Cardiac muscle cell (in vitro differentiated cells and primary cell): ENCODE measurements around the gene KCNQ1. TPM values are rescaled to one million over a fixed set of nuclear protein-coding genes. Genes with fewer than 3 reads are reported as not detected.

Experiments
- DNase-seq, 2 donors: peaks; one replicate each; pipeline versions ENCODE4 v3.0.0 to v3.0.0-alpha.2; 2010 to 2017; ENCODE audit warnings: low read depth in 1 of 2, low spot score in 1 of 2
- H3K27ac ChIP-seq: fragments of 200-600 bp; sonication (generic); 2 replicates; pipeline ENCODE4 v1.5.1; 2016
- H3K27me3 ChIP-seq: fragments of 200-600 bp; sonication (generic); 2 replicates; pipeline ENCODE4 v1.6.0; 2016; ENCODE audit warnings: control low read depth
- H3K36me3 ChIP-seq: fragments of 200-600 bp; sonication (generic); 2 replicates; pipeline ENCODE4 v1.5.1; 2016; ENCODE audit warnings: control low read depth
- H3K4me1 ChIP-seq: fragments of 200-600 bp; sonication (generic); 2 replicates; pipeline ENCODE4 v1.8.1; 2017; ENCODE audit warnings: low read depth, mild to moderate bottlenecking, mixed run types
- H3K4me3 ChIP-seq: fragments of 200-600 bp; sonication (generic); 2 replicates; pipeline ENCODE4 v1.5.1; 2016; ENCODE audit warnings: mild to moderate bottlenecking
- H3K9me3 ChIP-seq: fragments of 200-600 bp; sonication (generic); 2 replicates; pipeline ENCODE4 v1.5.1; 2017; ENCODE audit warnings: low read depth, mild to moderate bottlenecking, control low read depth
- CTCF ChIP-seq: IDR thresholded peaks from 2 replicates; pipeline ENCODE4 v1.5.1; 2012; ENCODE audit warnings: low read depth, mild to moderate bottlenecking, low read length
- polyA plus RNA-seq: library from polyadenylated mRNA; unstranded; fragments of >200 nt; fragmentation: Nextera tagmentation; extraction: Ambion mirVana; gene quantifications from 2 replicates; pipeline ENCODE4 v1.2.1, GENCODE V29; 2016
- total RNA-seq: library from RNA; depleted of rRNA; stranded (reverse); fragments of >200 nt; gene quantifications from 2 replicates; pipeline ENCODE4 v1.2.3, GENCODE V29; 2016

Gene KCNQ1
- total and polyA plus RNA-seq, 2 experiments from 2014 or later, result 13.9 to 18.6 TPM

DNA sequence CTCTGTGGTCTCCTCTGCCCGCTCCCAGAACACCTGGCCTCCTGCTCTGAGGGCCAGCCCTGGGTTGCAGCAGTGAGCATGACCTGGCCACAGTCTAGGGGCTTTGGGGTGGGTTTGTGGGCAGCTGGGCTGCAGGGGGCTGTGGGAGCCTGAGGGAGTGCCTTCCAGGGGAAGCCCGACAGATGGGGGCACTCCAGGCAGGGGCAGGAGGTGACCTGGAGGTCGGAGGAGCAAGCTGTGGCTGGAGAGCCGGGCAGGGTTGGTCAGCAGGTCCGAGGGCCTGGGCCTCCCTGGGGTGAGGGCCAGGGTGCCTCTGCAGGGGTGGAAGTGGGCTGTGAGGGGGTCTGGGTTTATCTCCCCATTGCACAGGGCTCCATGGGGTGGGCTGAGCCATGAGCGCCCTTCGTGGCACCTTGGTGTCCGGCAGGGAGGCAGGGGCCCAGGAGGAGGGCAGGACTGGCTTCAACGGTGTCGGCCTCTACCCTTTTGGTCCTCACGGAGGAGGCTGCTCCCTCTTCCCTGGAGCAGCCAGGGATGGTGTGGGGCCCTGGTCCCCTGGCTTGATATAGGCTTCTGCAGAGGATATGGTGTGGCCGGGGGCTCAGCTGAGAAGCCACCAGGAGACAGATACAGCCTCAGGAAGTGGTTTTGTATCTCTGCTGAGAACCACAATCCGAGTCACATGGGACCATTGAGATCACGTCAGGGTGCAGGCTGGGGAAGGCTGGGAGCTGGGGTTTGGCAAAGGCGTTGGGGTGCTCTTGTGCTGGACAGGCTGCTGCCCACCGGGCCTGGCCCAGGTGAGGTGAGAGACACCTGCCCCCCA, 22.3 kb downstream of the KCNQ1 start:
- no peak for DNase-seq
- Histone ChIP-seq H3K27me3 (peaks cover 27% of the 10 kb centered on the region), H3K4me1 (peaks cover 16% of the 10 kb centered on the region), H3K27ac (no peak overlapping the region), H3K36me3 (no peaks in the 10 kb centered on the region), H3K9me3 (no peaks in the 10 kb centered on the region), H3K4me3 (no peak overlapping the region)
- no peak for TF ChIP-seq CTCF

- H3K9me3 ChIP-seq, result no peaks in the 10 kb centered on the region
- no peak for DNase-seq
- peaks cover 27% of the 10 kb centered on the region for H3K27me3 ChIP-seq
- peaks cover 11% of the 10 kb centered on the region for H3K4me1 ChIP-seq
- no peak for TF ChIP-seq CTCF
- no peaks in the 10 kb centered on the region for H3K36me3 ChIP-seq
- no peak overlapping the region for H3K4me3 ChIP-seq
- H3K27ac ChIP-seq, result no peak overlapping the region
Measured at GRCh38 chr11:2467695-2468055, 22.9 kb downstream of the KCNQ1 start.

- no peak for DNase-seq
- H3K27ac ChIP-seq, result no peak overlapping the region
- H3K4me3 ChIP-seq, result no peak overlapping the region
- H3K27me3 ChIP-seq, result peaks cover 27% of the 10 kb centered on the region
- no peaks in the 10 kb centered on the region for H3K36me3 ChIP-seq
- TF ChIP-seq CTCF, result no peak
- peaks cover 2% of the 10 kb centered on the region for H3K4me1 ChIP-seq
- H3K9me3 ChIP-seq, result no peaks in the 10 kb centered on the region
Measured at GRCh38 chr11:2468363-2469235, 23.8 kb downstream of the KCNQ1 start.

DNA sequence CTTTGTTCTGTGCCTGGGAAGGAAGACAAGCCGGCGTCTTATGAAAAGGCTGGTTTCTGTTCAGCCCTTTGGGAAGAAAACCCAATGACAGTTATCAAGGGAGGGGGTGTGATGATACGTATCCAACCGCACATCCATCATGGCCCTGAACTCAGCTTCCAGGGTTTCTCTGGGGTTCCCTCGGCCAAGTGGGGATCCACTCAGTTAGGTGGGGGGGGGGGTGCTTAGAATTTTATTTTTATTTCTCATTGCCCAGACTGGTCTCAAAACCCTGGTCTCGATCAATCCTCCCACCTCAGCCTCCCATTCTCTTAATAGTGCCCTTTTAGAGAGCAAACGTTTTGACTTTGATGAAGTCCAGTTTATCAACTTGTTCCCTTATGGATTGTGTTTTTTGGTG, 25.7 kb downstream of the KCNQ1 start:
- Histone ChIP-seq H3K36me3 (no peaks in the 10 kb centered on the region), H3K9me3 (no peaks in the 10 kb centered on the region), H3K4me3 (no peak overlapping the region), H3K27ac (no peak overlapping the region), H3K4me1 (no peaks in the 10 kb centered on the region), H3K27me3 (peaks cover 26% of the 10 kb centered on the region)
- TF ChIP-seq CTCF, result no peak
- no peak for DNase-seq

DNA sequence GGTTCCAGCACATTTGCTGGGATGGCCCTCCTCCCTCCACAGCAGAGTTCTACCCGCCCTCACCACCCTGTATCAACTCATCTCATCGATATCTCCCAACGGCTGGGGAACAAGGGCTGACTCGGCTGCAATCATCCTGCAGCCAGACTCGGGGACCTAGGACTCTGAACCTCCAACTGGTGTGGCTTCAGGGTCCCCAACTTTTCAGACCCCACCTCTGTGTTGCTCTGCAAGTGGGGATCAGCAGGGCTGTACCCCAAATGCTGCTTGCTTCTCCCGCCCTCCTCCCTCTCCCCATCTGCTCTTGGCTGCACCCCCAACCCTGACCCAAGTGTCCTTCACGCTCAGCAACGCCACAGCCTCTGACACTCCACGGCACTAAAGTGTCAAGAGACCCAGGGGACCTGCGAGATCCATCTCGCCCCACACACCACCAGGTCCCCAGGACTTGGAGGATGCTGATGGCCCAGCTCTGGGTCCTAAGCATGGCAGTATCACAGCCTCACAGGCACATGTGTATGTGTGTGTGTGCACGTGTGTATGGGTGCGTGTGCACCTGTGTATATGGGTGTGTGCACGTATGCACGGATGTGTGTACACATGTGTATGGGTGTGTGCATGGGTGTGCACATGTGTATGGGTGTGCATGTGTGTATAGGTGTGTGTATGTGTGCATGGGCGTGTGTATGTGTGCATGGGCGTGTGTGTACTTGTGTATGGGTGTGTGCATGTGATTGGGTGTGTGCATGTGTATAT, 26.4 kb downstream of the KCNQ1 start:
- Histone ChIP-seq H3K4me3 (no peak overlapping the region), H3K27me3 (peaks cover 25% of the 10 kb centered on the region), H3K36me3 (no peaks in the 10 kb centered on the region), H3K4me1 (no peaks in the 10 kb centered on the region), H3K9me3 (no peaks in the 10 kb centered on the region), H3K27ac (no peak overlapping the region)
- TF ChIP-seq CTCF, result no peak
- DNase-seq, result no peak
